Activated T-cell treated with anti-CD3 and anti-CD28 coated beads, Interleukin-2, amount 50 U/mL, for 24 hours (primary cell): ENCODE measurements around the gene FAM78B.

ENCODE experiments used
- DNase-seq: peaks from one replicate; pipeline ENCODE4 v3.0.0-alpha.2; 2020
- H3K27ac Mint-ChIP-seq: 2 replicates; pipeline ENCODE4 v1.8.0; 2020; ENCODE audit warnings: mild to moderate bottlenecking, mixed read lengths
- H3K27me3 Mint-ChIP-seq: 2 replicates; pipeline ENCODE4 v1.8.0; 2020; ENCODE audit warnings: mixed read lengths
- H3K36me3 Mint-ChIP-seq: 2 replicates; pipeline ENCODE4 v1.8.0; 2020; ENCODE audit warnings: low read depth, mixed read lengths
- H3K4me1 Mint-ChIP-seq: 2 replicates; pipeline ENCODE4 v1.8.0; 2020; ENCODE audit warnings: low read depth, mixed read lengths
- H3K4me3 Mint-ChIP-seq: 2 replicates; pipeline ENCODE4 v1.8.0; 2020; ENCODE audit warnings: mild to moderate bottlenecking, moderate library complexity, mixed read lengths
- H3K9me3 Mint-ChIP-seq: 2 replicates; pipeline ENCODE4 v1.8.0; 2020; ENCODE audit warnings: mixed read lengths

The FAM78B gene

GRCh38 chr1:166145499-166145898 lies 21.3 kb downstream of the FAM78B start:
- no peak overlapping the region for H3K4me3 Mint-ChIP-seq
- DNase-seq = no peak
- H3K27ac Mint-ChIP-seq = no peak overlapping the region
- H3K4me1 Mint-ChIP-seq = no peaks in the 10 kb centered on the region
- no peaks in the 10 kb centered on the region for H3K36me3 Mint-ChIP-seq
- peaks cover 2% of the 10 kb centered on the region for H3K9me3 Mint-ChIP-seq
- H3K27me3 Mint-ChIP-seq = peaks cover 2% of the 10 kb centered on the region

GRCh38 chr1:166141969-166142368 lies 24.8 kb downstream of the FAM78B start:
- H3K4me3 Mint-ChIP-seq = no peak overlapping the region
- H3K4me1 Mint-ChIP-seq = no peaks in the 10 kb centered on the region
- DNase-seq = no peak
- no peaks in the 10 kb centered on the region for H3K36me3 Mint-ChIP-seq
- H3K27ac Mint-ChIP-seq = no peak overlapping the region
- no peaks in the 10 kb centered on the region for H3K9me3 Mint-ChIP-seq
- H3K27me3 Mint-ChIP-seq = peaks cover 10% of the 10 kb centered on the region

- no peaks in the 10 kb centered on the region for H3K4me1 Mint-ChIP-seq
- H3K9me3 Mint-ChIP-seq = no peaks in the 10 kb centered on the region
- no peaks in the 10 kb centered on the region for H3K36me3 Mint-ChIP-seq
- H3K27me3 Mint-ChIP-seq = peaks cover 10% of the 10 kb centered on the region
- no peak for DNase-seq
- no peak overlapping the region for H3K27ac Mint-ChIP-seq
- no peak overlapping the region for H3K4me3 Mint-ChIP-seq
Measured at GRCh38 chr1:166140251-166140650, 26.6 kb downstream of the FAM78B start.

GRCh38 chr1:166139735-166140134 lies 27.1 kb downstream of the FAM78B start:
- Mint-ChIP-seq H3K27me3 (peaks cover 10% of the 10 kb centered on the region), H3K27ac (no peak overlapping the region), H3K9me3 (no peaks in the 10 kb centered on the region), H3K36me3 (no peaks in the 10 kb centered on the region), H3K4me1 (no peaks in the 10 kb centered on the region), H3K4me3 (no peak overlapping the region)
- DNase-seq = no peak

- H3K4me3 Mint-ChIP-seq = no peak overlapping the region
- no peaks in the 10 kb centered on the region for H3K4me1 Mint-ChIP-seq
- no peak overlapping the region for H3K27ac Mint-ChIP-seq
- H3K36me3 Mint-ChIP-seq = no peaks in the 10 kb centered on the region
- H3K9me3 Mint-ChIP-seq = peaks cover 5% of the 10 kb centered on the region
- H3K27me3 Mint-ChIP-seq = peaks cover 10% of the 10 kb centered on the region
- no peak for DNase-seq
Measured at GRCh38 chr1:166136699-166137401, 30.0 kb downstream of the FAM78B start.

- H3K4me1 Mint-ChIP-seq = no peaks in the 10 kb centered on the region
- DNase-seq = no peak
- H3K27ac Mint-ChIP-seq = no peak overlapping the region
- H3K27me3 Mint-ChIP-seq = peaks cover 10% of the 10 kb centered on the region
- H3K9me3 Mint-ChIP-seq = peaks cover 5% of the 10 kb centered on the region
- no peaks in the 10 kb centered on the region for H3K36me3 Mint-ChIP-seq
- no peak overlapping the region for H3K4me3 Mint-ChIP-seq
Measured at GRCh38 chr1:166136222-166136621, 30.6 kb downstream of the FAM78B start.

- no peak overlapping the region for H3K27ac Mint-ChIP-seq
Measured at GRCh38 chr1:166133857-166134256, 32.9 kb downstream of the FAM78B start.

GRCh38 chr1:166133276-166133841 lies 33.4 kb downstream of the FAM78B start:
- H3K9me3 Mint-ChIP-seq = peaks cover 5% of the 10 kb centered on the region
- no peaks in the 10 kb centered on the region for H3K36me3 Mint-ChIP-seq
- no peaks in the 10 kb centered on the region for H3K27me3 Mint-ChIP-seq
- no peaks in the 10 kb centered on the region for H3K4me1 Mint-ChIP-seq
- no peak overlapping the region for H3K27ac Mint-ChIP-seq
- DNase-seq = no peak
- H3K4me3 Mint-ChIP-seq = no peak overlapping the region

More at GRCh38 chr1:166133857-166134256, 32.9 kb downstream of the FAM78B start:
- H3K27me3 Mint-ChIP-seq = no peaks in the 10 kb centered on the region
- no peaks in the 10 kb centered on the region for H3K36me3 Mint-ChIP-seq
- H3K4me3 Mint-ChIP-seq = no peak overlapping the region
- no peak for DNase-seq
- no peaks in the 10 kb centered on the region for H3K4me1 Mint-ChIP-seq
- H3K9me3 Mint-ChIP-seq = peaks cover 5% of the 10 kb centered on the region

GRCh38 chr1:166132496-166132895 lies 34.3 kb downstream of the FAM78B start:
- no peaks in the 10 kb centered on the region for H3K4me1 Mint-ChIP-seq
- no peak overlapping the region for H3K27ac Mint-ChIP-seq
- no peaks in the 10 kb centered on the region for H3K27me3 Mint-ChIP-seq
- H3K4me3 Mint-ChIP-seq = no peak overlapping the region
- no peak for DNase-seq
- no peaks in the 10 kb centered on the region for H3K36me3 Mint-ChIP-seq
- H3K9me3 Mint-ChIP-seq = peaks cover 5% of the 10 kb centered on the region

- no peak for DNase-seq
- Mint-ChIP-seq H3K4me1 (no peaks in the 10 kb centered on the region), H3K9me3 (peaks cover 5% of the 10 kb centered on the region), H3K36me3 (no peaks in the 10 kb centered on the region), H3K27me3 (no peaks in the 10 kb centered on the region), H3K27ac (no peak overlapping the region), H3K4me3 (no peak overlapping the region)
Measured at GRCh38 chr1:166129006-166129405, 37.8 kb downstream of the FAM78B start.

GRCh38 chr1:166128195-166128594 lies 38.6 kb downstream of the FAM78B start:
- Mint-ChIP-seq H3K4me3 (no peak overlapping the region), H3K9me3 (peaks cover 5% of the 10 kb centered on the region), H3K27me3 (no peaks in the 10 kb centered on the region), H3K27ac (no peak overlapping the region), H3K4me1 (no peaks in the 10 kb centered on the region), H3K36me3 (no peaks in the 10 kb centered on the region)
- no peak for DNase-seq

GRCh38 chr1:166127003-166127402 lies 39.8 kb downstream of the FAM78B start:
- Mint-ChIP-seq H3K27me3 (no peaks in the 10 kb centered on the region), H3K4me3 (no peak overlapping the region), H3K9me3 (no peaks in the 10 kb centered on the region), H3K4me1 (no peaks in the 10 kb centered on the region), H3K27ac (no peak overlapping the region), H3K36me3 (no peaks in the 10 kb centered on the region)
- DNase-seq = no peak

- no peaks in the 10 kb centered on the region for H3K4me1 Mint-ChIP-seq
- DNase-seq = no peak
- H3K4me3 Mint-ChIP-seq = no peak overlapping the region
- no peak overlapping the region for H3K27ac Mint-ChIP-seq
- H3K9me3 Mint-ChIP-seq = no peaks in the 10 kb centered on the region
- H3K36me3 Mint-ChIP-seq = no peaks in the 10 kb centered on the region
- H3K27me3 Mint-ChIP-seq = no peaks in the 10 kb centered on the region
Measured at GRCh38 chr1:166122873-166123466, 43.8 kb downstream of the FAM78B start.

- H3K27me3 Mint-ChIP-seq = no peaks in the 10 kb centered on the region
- no peaks in the 10 kb centered on the region for H3K36me3 Mint-ChIP-seq
- DNase-seq = no peak
- no peaks in the 10 kb centered on the region for H3K9me3 Mint-ChIP-seq
- H3K4me3 Mint-ChIP-seq = no peak overlapping the region
- no peak overlapping the region for H3K27ac Mint-ChIP-seq
- no peaks in the 10 kb centered on the region for H3K4me1 Mint-ChIP-seq
Measured at GRCh38 chr1:166121010-166121409, 45.8 kb downstream of the FAM78B start.

GRCh38 chr1:166120281-166120680 lies 46.5 kb downstream of the FAM78B start:
- H3K36me3 Mint-ChIP-seq = no peaks in the 10 kb centered on the region
- H3K27ac Mint-ChIP-seq = no peak overlapping the region
- no peak overlapping the region for H3K4me3 Mint-ChIP-seq
- H3K9me3 Mint-ChIP-seq = no peaks in the 10 kb centered on the region
- H3K4me1 Mint-ChIP-seq = no peaks in the 10 kb centered on the region
- no peak for DNase-seq
- H3K27me3 Mint-ChIP-seq = no peaks in the 10 kb centered on the region
